ENCODE results near the gene HASPIN. TPM values are rescaled to one million over a fixed set of nuclear protein-coding genes. Genes with fewer than 3 reads are reported as not detected.

The HASPIN gene
- total RNA-seq, 2 experiments from 2014 or later, result 20.7 to 21.3 TPM

GRCh38 chr17:3679531-3680126 is 44.1 kb upstream of the HASPIN start:
- no peak for DNase-seq
- no peaks in the 10 kb centered on the region for H3K27me3 Mint-ChIP-seq
- no peak overlapping the region for H3K4me3 Mint-ChIP-seq
- POLR2A ChIA-PET, result interaction anchor here (0.8 to 1.2 kb wide), 2 partner anchors 45 to 159 kb away, joined by 3 read pairs; partner anchors contain the start of gene HASPIN
- intact Hi-C loops (cut with micrococcal nuclease), result loop anchor here (5.0 to 10.0 kb wide), 2 partner anchors 43 to 55 kb away; partner anchors contain the start of gene HASPIN
- ATAC-seq, result no peak
- no peaks in the 10 kb centered on the region for H3K36me3 Mint-ChIP-seq (ENCODE audit: low read depth)
- TF ChIP-seq CTCF (IDR thresholded peaks at IDR 0.05), result no peak
- H3K27ac Mint-ChIP-seq, result no peak overlapping the region
- peaks cover 7% of the 10 kb centered on the region for H3K4me1 Mint-ChIP-seq (ENCODE audit: low read depth)
- H3K9me3 Mint-ChIP-seq, result no peaks in the 10 kb centered on the region
- CTCF ChIA-PET, result interaction anchor here (0.9 to 1.2 kb wide), 2 partner anchors 44 to 58 kb away, joined by 4 read pairs; partner anchors contain the start of gene HASPIN

GRCh38 chr17:3681057-3681456 is 42.6 kb upstream of the HASPIN start:
- DNase-seq, result no peak
- Mint-ChIP-seq H3K9me3 (no peaks in the 10 kb centered on the region), H3K27me3 (no peaks in the 10 kb centered on the region), H3K27ac (no peak overlapping the region), H3K36me3 (ENCODE audit: low read depth) (no peaks in the 10 kb centered on the region), H3K4me3 (no peak overlapping the region), H3K4me1 (ENCODE audit: low read depth) (peaks cover 7% of the 10 kb centered on the region)
- ATAC-seq, result no peak
- intact Hi-C loops (cut with micrococcal nuclease), result loop anchor here (5.0 to 10.0 kb wide), 2 partner anchors 41 to 56 kb away; partner anchors contain the start of gene HASPIN
- ChIA-PET CTCF (no interaction called here), POLR2A (no interaction called here)
- no peak for TF ChIP-seq CTCF (IDR thresholded peaks at IDR 0.05)

GRCh38 chr17:3681565-3681964 is 42.1 kb upstream of the HASPIN start:
- H3K9me3 Mint-ChIP-seq, result no peaks in the 10 kb centered on the region
- H3K27me3 Mint-ChIP-seq, result no peaks in the 10 kb centered on the region
- H3K4me1 Mint-ChIP-seq (ENCODE audit: low read depth), result peaks cover 7% of the 10 kb centered on the region
- ChIA-PET CTCF (interaction anchor here (3.0 kb wide), 1 partner anchor 42 kb away, joined by 38 read pairs; the partner anchor contains the start of gene HASPIN), POLR2A (no interaction called here)
- DNase-seq (no peak), ATAC-seq (no peak)
- TF ChIP-seq CTCF (IDR thresholded peaks at IDR 0.05), result no peak
- H3K27ac Mint-ChIP-seq, result no peak overlapping the region
- no peak overlapping the region for H3K4me3 Mint-ChIP-seq
- intact Hi-C loops (cut with micrococcal nuclease), result loop anchor here (5.0 to 10.0 kb wide), 2 partner anchors 41 to 57 kb away; partner anchors contain the start of gene HASPIN
- no peaks in the 10 kb centered on the region for H3K36me3 Mint-ChIP-seq (ENCODE audit: low read depth)

GRCh38 chr17:3682033-3682432 is 41.7 kb upstream of the HASPIN start:
- TF ChIP-seq CTCF (IDR thresholded peaks at IDR 0.05), result no peak
- Mint-ChIP-seq H3K27ac (no peak overlapping the region), H3K4me3 (no peak overlapping the region), H3K4me1 (ENCODE audit: low read depth) (peaks cover 7% of the 10 kb centered on the region), H3K36me3 (ENCODE audit: low read depth) (no peaks in the 10 kb centered on the region), H3K27me3 (no peaks in the 10 kb centered on the region), H3K9me3 (no peaks in the 10 kb centered on the region)
- POLR2A ChIA-PET, result interaction anchor here (0.7 to 1.9 kb wide), 4 partner anchors 12 to 49 kb away, joined by 3 to 6 read pairs (median 4); no protein-coding TSS in a partner anchor
- CTCF ChIA-PET, result interaction anchor here (0.7 to 3.0 kb wide), 20 partner anchors 9 to 153 kb away, joined by 3 to 38 read pairs (median 6); partner anchors contain the start of genes CTNS, HASPIN and SHPK
- intact Hi-C loops (cut with micrococcal nuclease), result loop anchor here (5.0 to 10.0 kb wide), 2 partner anchors 40 to 57 kb away; partner anchors contain the start of gene HASPIN
- DNase-seq (no peak), ATAC-seq (no peak)

GRCh38 chr17:3683054-3683511 is 40.6 kb upstream of the HASPIN start:
- ATAC-seq, result peak; percentile 98
- peaks cover 7% of the 10 kb centered on the region for H3K4me1 Mint-ChIP-seq (ENCODE audit: low read depth)
- peak; percentile 96 for TF ChIP-seq CTCF (IDR thresholded peaks at IDR 0.05)
- intact Hi-C loops (cut with micrococcal nuclease), result loop anchor here (5.0 to 10.0 kb wide), 2 partner anchors 39 to 58 kb away; partner anchors contain the start of gene HASPIN
- no peaks in the 10 kb centered on the region for H3K27me3 Mint-ChIP-seq
- POLR2A ChIA-PET, result interaction anchor here (0.7 to 1.9 kb wide), 3 partner anchors 13 to 48 kb away, joined by 3 to 6 read pairs (median 3); no protein-coding TSS in a partner anchor
- H3K4me3 Mint-ChIP-seq, result no peak overlapping the region
- CTCF ChIA-PET, result interaction anchor here (0.6 to 3.0 kb wide), 32 partner anchors 8 to 228 kb away, joined by 3 to 38 read pairs (median 5); partner anchors contain the start of genes CTNS, HASPIN and SHPK
- H3K27ac Mint-ChIP-seq, result no peak overlapping the region
- H3K9me3 Mint-ChIP-seq, result no peaks in the 10 kb centered on the region
- peak; percentile 65 for DNase-seq
- no peaks in the 10 kb centered on the region for H3K36me3 Mint-ChIP-seq (ENCODE audit: low read depth)

Data from activated CD8-positive, alpha-beta T cell treated with anti-CD3 and anti-CD28 coated beads for 36 hours (primary cell).